Cardiac ventricle fibroblast (primary cell): ENCODE data around the gene C1orf21. TPM values are rescaled to one million over a fixed set of nuclear protein-coding genes. Genes with fewer than 3 reads are reported as not detected.

ENCODE experiments used
- total RNA-seq: library from RNA; depleted of rRNA; stranded (reverse); fragments of >200 nt; gene quantifications from 2 replicates; pipeline ENCODE4 v1.2.3, GENCODE V29; 2015

C1orf21 gene, protein sequence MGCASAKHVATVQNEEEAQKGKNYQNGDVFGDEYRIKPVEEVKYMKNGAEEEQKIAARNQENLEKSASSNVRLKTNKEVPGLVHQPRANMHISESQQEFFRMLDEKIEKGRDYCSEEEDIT
- total RNA-seq: 15.6 and 17.6 TPM in 2 replicates

DNA sequence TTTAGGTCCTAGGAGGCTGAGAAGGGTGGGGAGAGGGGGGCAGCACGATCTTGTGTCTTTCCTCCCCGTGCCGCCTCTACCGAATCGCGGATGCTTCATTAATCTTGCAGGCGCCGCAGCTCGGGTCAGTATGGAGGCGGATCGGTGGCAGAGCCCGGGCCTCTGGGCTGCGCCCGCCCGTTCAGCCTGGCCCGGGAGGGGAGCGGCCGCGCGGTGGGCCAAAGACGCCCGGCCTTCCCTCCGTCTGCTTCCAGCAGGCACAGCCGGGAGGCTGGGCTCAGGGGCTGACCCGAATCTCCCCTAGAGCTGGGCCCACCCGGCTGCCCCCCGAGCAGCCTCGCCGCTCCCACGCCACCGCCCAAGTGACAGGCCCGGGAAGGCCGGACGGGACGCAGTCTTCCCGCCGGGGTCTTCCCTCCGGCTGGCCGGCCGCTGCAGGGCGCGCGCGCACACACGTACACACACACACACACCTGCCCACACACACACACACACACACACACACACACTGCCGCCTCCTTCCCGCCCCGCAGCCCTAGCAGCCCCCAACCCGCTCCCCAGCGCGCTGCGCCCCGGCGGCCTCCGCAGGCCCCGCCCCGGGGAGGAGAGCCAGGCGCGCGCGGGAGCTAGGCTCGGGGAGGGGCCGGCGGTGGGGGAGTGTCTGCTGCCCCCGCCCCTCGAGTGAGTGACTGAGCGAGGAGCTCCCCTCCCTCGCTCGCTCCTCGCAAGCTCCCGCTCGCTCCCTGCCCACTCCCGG lies at the start of gene C1orf21:
Gene C1orf21 (plus strand): TSS at position 718 of the 757 bp plus-strand sequence. CDS start 90,481 bp downstream, outside the sequence.

